Measurements from ENCODE around the gene TAP1. TPM values are rescaled to one million over a fixed set of nuclear protein-coding genes. Genes with fewer than 3 reads are reported as not detected.
A peak's percentile ranks its signal among the peaks of the same experiment; 100 is the strongest.

TAP1 gene
- 100 to 1,000 TPM; 319 to 328 TPM for total RNA-seq

- ChIA-PET CTCF (interaction anchor here (0.7 to 9.6 kb wide), 21 partner anchors 9 to 609 kb away, joined by 3 to 400 read pairs (median 4); partner anchors contain the start of genes BRD2, HLA-DMA, HLA-DPB1 and PSMB8), POLR2A (interaction anchor here (0.7 to 9.1 kb wide), 17 partner anchors 10 to 556 kb away, joined by 3 to 812 read pairs (median 4); partner anchors contain the start of genes BRD2, HLA-DMA, PSMB8 and TAP2)
- DNase-seq, result peak; percentile 97
- Mint-ChIP-seq H3K9me3 (ENCODE audit: insufficient read depth) (no peaks in the 10 kb centered on the region), H3K4me3 (peak within 1 kb of the TSS; percentile 97), H3K4me1 (ENCODE audit: low read depth) (peaks cover 58% of the 10 kb centered on the region), H3K27me3 (ENCODE audit: low read depth) (no peaks in the 10 kb centered on the region), H3K36me3 (ENCODE audit: low read depth) (peaks cover 85% of the 10 kb centered on the region), H3K27ac (peak within 1 kb of the TSS; percentile 100)
- peak; percentile 85 for ATAC-seq
Measured at GRCh38 chr6:32853541-32854375, at the start of gene TAP1, which contains the start of gene PSMB9. Gene TAP1, minus strand, starts transcription at chr6:32853704. Its CDS starts 68 bp downstream, at chr6:32853636. Gene PSMB9, plus strand, starts transcription at chr6:32854192. Its CDS starts 38 bp downstream, at chr6:32854230.

GRCh38 chr6:32895006-32895345, 41.5 kb upstream of the TAP1 start:
- POLR2A ChIA-PET, result interaction anchor here (0.6 to 6.4 kb wide), 13 partner anchors 39 to 235 kb away, joined by 3 to 118 read pairs (median 4); partner anchors contain the start of genes BRD2, HLA-DMA and TAP2
- no peak for DNase-seq
- CTCF ChIA-PET, result interaction anchor here (0.6 to 5.0 kb wide), 17 partner anchors 9 to 90 kb away, joined by 3 to 70 read pairs (median 7); partner anchors contain the start of genes BRD2, HLA-DMA and TAP2
- H3K27ac Mint-ChIP-seq, result peak overlapping the region; percentile 94
- ATAC-seq, result peak; percentile 13
- H3K4me1 Mint-ChIP-seq (ENCODE audit: low read depth), result peaks cover 37% of the 10 kb centered on the region
- H3K9me3 Mint-ChIP-seq (ENCODE audit: insufficient read depth), result no peaks in the 10 kb centered on the region
- peaks cover 6% of the 10 kb centered on the region for H3K27me3 Mint-ChIP-seq (ENCODE audit: low read depth)
- peaks cover 16% of the 10 kb centered on the region for H3K36me3 Mint-ChIP-seq (ENCODE audit: low read depth)
- H3K4me3 Mint-ChIP-seq, result peak overlapping the region; percentile 98

- CTCF ChIA-PET, result interaction anchor here (0.6 to 5.0 kb wide), 18 partner anchors 9 to 226 kb away, joined by 3 to 70 read pairs (median 5); partner anchors contain the start of genes BRD2, HLA-DMA and TAP2
- Mint-ChIP-seq H3K4me3 (peak overlapping the region; percentile 98), H3K9me3 (ENCODE audit: insufficient read depth) (no peaks in the 10 kb centered on the region), H3K27me3 (ENCODE audit: low read depth) (peaks cover 10% of the 10 kb centered on the region), H3K4me1 (ENCODE audit: low read depth) (peaks cover 37% of the 10 kb centered on the region), H3K27ac (peak overlapping the region; percentile 94), H3K36me3 (ENCODE audit: low read depth) (peaks cover 16% of the 10 kb centered on the region)
- POLR2A ChIA-PET, result interaction anchor here (0.6 to 6.4 kb wide), 16 partner anchors 11 to 716 kb away, joined by 3 to 118 read pairs (median 4); partner anchors contain the start of genes BRD2, HLA-DMA, PSMB9 and RNF5
- ATAC-seq (peak; percentile 99), DNase-seq (peak; percentile 94)
Measured at GRCh38 chr6:32894085-32895005, 40.8 kb upstream of the TAP1 start.

GRCh38 chr6:32890831-32891230, 37.3 kb upstream of the TAP1 start:
- Mint-ChIP-seq H3K4me1 (ENCODE audit: low read depth) (peaks cover 11% of the 10 kb centered on the region), H3K27me3 (ENCODE audit: low read depth) (peaks cover 18% of the 10 kb centered on the region), H3K4me3 (no peak overlapping the region), H3K27ac (no peak overlapping the region), H3K36me3 (ENCODE audit: low read depth) (peaks cover 3% of the 10 kb centered on the region), H3K9me3 (ENCODE audit: insufficient read depth) (no peaks in the 10 kb centered on the region)
- POLR2A ChIA-PET, result interaction anchor here (1.3 kb wide), 1 partner anchor 81 kb away, joined by 4 read pairs; no protein-coding TSS in a partner anchor
- DNase-seq (no peak), ATAC-seq (no peak)
- CTCF ChIA-PET, result interaction anchor here (1.3 to 6.1 kb wide), 4 partner anchors 43 to 96 kb away, joined by 3 to 133 read pairs (median 13); partner anchors contain the start of gene TAP2

- no peak for DNase-seq
- H3K27me3 Mint-ChIP-seq (ENCODE audit: low read depth), result peaks cover 18% of the 10 kb centered on the region
- H3K27ac Mint-ChIP-seq, result no peak overlapping the region
- H3K4me3 Mint-ChIP-seq, result no peak overlapping the region
- CTCF ChIA-PET, result interaction anchor here (1.3 to 6.1 kb wide), 3 partner anchors 44 to 97 kb away, joined by 3 to 133 read pairs (median 5); partner anchors contain the start of gene TAP2
- POLR2A ChIA-PET, result interaction anchor here (1.3 kb wide), 1 partner anchor 83 kb away, joined by 4 read pairs; no protein-coding TSS in a partner anchor
- no peak for ATAC-seq
- no peaks in the 10 kb centered on the region for H3K36me3 Mint-ChIP-seq (ENCODE audit: low read depth)
- peaks cover 5% of the 10 kb centered on the region for H3K4me1 Mint-ChIP-seq (ENCODE audit: low read depth)
- H3K9me3 Mint-ChIP-seq (ENCODE audit: insufficient read depth), result no peaks in the 10 kb centered on the region
Measured at GRCh38 chr6:32889533-32889932, 36.0 kb upstream of the TAP1 start.

- Mint-ChIP-seq H3K9me3 (ENCODE audit: insufficient read depth) (no peaks in the 10 kb centered on the region), H3K27me3 (ENCODE audit: low read depth) (peaks cover 18% of the 10 kb centered on the region), H3K36me3 (ENCODE audit: low read depth) (no peaks in the 10 kb centered on the region), H3K4me3 (no peak overlapping the region), H3K27ac (no peak overlapping the region), H3K4me1 (ENCODE audit: low read depth) (peaks cover 5% of the 10 kb centered on the region)
- DNase-seq (no peak), ATAC-seq (no peak)
- POLR2A ChIA-PET, result interaction anchor here (1.0 kb wide), 1 partner anchor 83 kb away, joined by 5 read pairs; no protein-coding TSS in a partner anchor
- CTCF ChIA-PET, result interaction anchor here (0.8 to 6.1 kb wide), 4 partner anchors 45 to 98 kb away, joined by 3 to 133 read pairs (median 4); no protein-coding TSS in a partner anchor
Measured at GRCh38 chr6:32888576-32888975, 35.1 kb upstream of the TAP1 start.

- POLR2A ChIA-PET, result interaction anchor here (1.0 kb wide), 1 partner anchor 84 kb away, joined by 5 read pairs; no protein-coding TSS in a partner anchor
- ATAC-seq (no peak), DNase-seq (no peak)
- Mint-ChIP-seq H3K9me3 (ENCODE audit: insufficient read depth) (no peaks in the 10 kb centered on the region), H3K27me3 (ENCODE audit: low read depth) (peaks cover 18% of the 10 kb centered on the region), H3K4me3 (no peak overlapping the region), H3K36me3 (ENCODE audit: low read depth) (no peaks in the 10 kb centered on the region), H3K4me1 (ENCODE audit: low read depth) (peaks cover 2% of the 10 kb centered on the region), H3K27ac (no peak overlapping the region)
- CTCF ChIA-PET, result interaction anchor here (0.8 to 6.1 kb wide), 5 partner anchors 46 to 99 kb away, joined by 3 to 133 read pairs (median 3); no protein-coding TSS in a partner anchor
Measured at GRCh38 chr6:32887616-32888015, 34.1 kb upstream of the TAP1 start.

GRCh38 chr6:32886681-32887383, 33.3 kb upstream of the TAP1 start:
- ChIA-PET POLR2A (interaction anchor here (2.7 kb wide), 1 partner anchor 86 kb away, joined by 20 read pairs; no protein-coding TSS in a partner anchor), CTCF (interaction anchor here (0.9 to 6.1 kb wide), 23 partner anchors 10 to 133 kb away, joined by 3 to 133 read pairs (median 9); partner anchors contain the start of genes BRD2, HLA-DMA, HLA-DMB and TAP2)
- ATAC-seq, result no peak
- Mint-ChIP-seq H3K27ac (no peak overlapping the region), H3K27me3 (ENCODE audit: low read depth) (peaks cover 18% of the 10 kb centered on the region), H3K4me1 (ENCODE audit: low read depth) (peaks cover 2% of the 10 kb centered on the region), H3K9me3 (ENCODE audit: insufficient read depth) (no peaks in the 10 kb centered on the region), H3K36me3 (ENCODE audit: low read depth) (no peaks in the 10 kb centered on the region), H3K4me3 (no peak overlapping the region)
- no peak for DNase-seq

GRCh38 chr6:32885698-32886286, 32.3 kb upstream of the TAP1 start:
- no peak for DNase-seq
- POLR2A ChIA-PET, result interaction anchor here (0.7 to 2.7 kb wide), 3 partner anchors 59 to 98 kb away, joined by 3 to 20 read pairs (median 5); no protein-coding TSS in a partner anchor
- ATAC-seq, result peak; percentile 61
- Mint-ChIP-seq H3K27me3 (ENCODE audit: low read depth) (peaks cover 16% of the 10 kb centered on the region), H3K36me3 (ENCODE audit: low read depth) (peaks cover 1% of the 10 kb centered on the region), H3K4me1 (ENCODE audit: low read depth) (peaks cover 2% of the 10 kb centered on the region), H3K27ac (no peak overlapping the region), H3K9me3 (ENCODE audit: insufficient read depth) (no peaks in the 10 kb centered on the region), H3K4me3 (no peak overlapping the region)
- CTCF ChIA-PET, result interaction anchor here (0.7 to 6.1 kb wide), 30 partner anchors 8 to 134 kb away, joined by 3 to 133 read pairs (median 8); partner anchors contain the start of genes BRD2, HLA-DMA, HLA-DMB and TAP2

- POLR2A ChIA-PET, result no interaction called here
Measured at GRCh38 chr6:32883789-32884188, 30.3 kb upstream of the TAP1 start.

More at GRCh38 chr6:32883789-32884188, 30.3 kb upstream of the TAP1 start:
- H3K9me3 Mint-ChIP-seq (ENCODE audit: insufficient read depth), result no peaks in the 10 kb centered on the region
- H3K36me3 Mint-ChIP-seq (ENCODE audit: low read depth), result peaks cover 8% of the 10 kb centered on the region
- peaks cover 7% of the 10 kb centered on the region for H3K27me3 Mint-ChIP-seq (ENCODE audit: low read depth)
- H3K4me3 Mint-ChIP-seq, result no peak overlapping the region
- ATAC-seq, result no peak
- no peak for DNase-seq
- CTCF ChIA-PET, result interaction anchor here (0.8 to 8.0 kb wide), 4 partner anchors 45 to 101 kb away, joined by 4 to 57 read pairs (median 17); partner anchors contain the start of genes HLA-DMA and TAP2
- H3K4me1 Mint-ChIP-seq (ENCODE audit: low read depth), result peaks cover 2% of the 10 kb centered on the region
- H3K27ac Mint-ChIP-seq, result no peak overlapping the region
